H1 (cell line): Measurements from ENCODE around the gene ASMT. TPM values are rescaled to one million over a fixed set of nuclear protein-coding genes. Genes with fewer than 3 reads are reported as not detected.

Experiments used
- CTCF ChIA-PET: fragments of 300-600 bp; sonication (Branson Sonifier 250); formaldehyde crosslinking; loops from one replicate; lab custom pipeline; 2021; ENCODE audit not compliant: partially characterized antibody; lab: Charles Lee
- POLR2A ChIA-PET: fragments of 300-600 bp; sonication (Branson Sonifier 250); formaldehyde crosslinking; loops from one replicate; lab custom pipeline; 2021; ENCODE audit warnings: inconsistent platforms; ENCODE audit not compliant: partially characterized antibody; lab: Charles Lee
- DNase-seq, 2 experiments: peaks; one replicate each; pipeline versions ENCODE4 v3.0.0 to v3.0.0-alpha.2; 2010 to 2022; ENCODE audit warnings: low spot score in 2 of 2, low read depth in 1 of 2, mixed read lengths in 1 of 2
- FAIRE-seq: peaks from 2 replicates; lab custom pipeline; 2011; peaks lifted over from hg19 to GRCh38; lab: Jason Lieb, UNC
- H2AFZ ChIP-seq: 2 replicates; pipeline ENCODE4 v1.8.1; 2012; ENCODE audit warnings: low read length, inconsistent platforms
- H2AK5ac ChIP-seq: 2 replicates; pipeline ENCODE4 v1.6.1; 2013; ENCODE audit warnings: low read depth, low read length
- H2BK120ac ChIP-seq: replicated peaks from 2 replicates; pipeline ENCODE3; 2013; ENCODE audit warnings: low read depth, low read length, inconsistent platforms
- H2BK12ac ChIP-seq: 2 replicates; pipeline ENCODE4 v1.6.1; 2013; ENCODE audit warnings: low read depth, low read length
- H2BK15ac ChIP-seq: 2 replicates; pipeline ENCODE4 v1.6.1; 2013; ENCODE audit warnings: low read length
- H2BK20ac ChIP-seq: 2 replicates; pipeline ENCODE4 v1.6.1; 2013; ENCODE audit warnings: low read length
- H2BK5ac ChIP-seq: 2 replicates; pipeline ENCODE4 v1.6.1; 2013; ENCODE audit warnings: low read depth, low read length
- H3K14ac ChIP-seq: 2 replicates; pipeline ENCODE4 v1.6.1; 2013; ENCODE audit warnings: inconsistent platforms; ENCODE audit not compliant: insufficient read length
- H3K18ac ChIP-seq: 2 replicates; pipeline ENCODE4 v1.6.1; 2013; ENCODE audit warnings: low read length; ENCODE audit errors: extremely low read depth
- H3K23ac ChIP-seq: 2 replicates; pipeline ENCODE4 v1.6.1; 2013; ENCODE audit warnings: inconsistent platforms; ENCODE audit not compliant: insufficient read length
- H3K23me2 ChIP-seq: 2 replicates; pipeline ENCODE4 v1.6.1; 2013; ENCODE audit warnings: low read depth, low read length
- H3K27ac ChIP-seq: 2 replicates; pipeline ENCODE4 v1.6.1; 2011; ENCODE audit warnings: low read depth, low read length, inconsistent platforms
- H3K27me3 ChIP-seq, 4 experiments: replicated peaks in 1 of 4; 1 replicate in 1 of 4; 2 replicates in 3 of 4; pipeline versions ENCODE4 v1.6.1 to v1.8.1; 2011 to 2013; ENCODE audit warnings: low read length in 3 of 4, mild to moderate bottlenecking in 3 of 4, inconsistent platforms in 2 of 4, mixed read lengths in 2 of 4, moderate library complexity in 1 of 4; ENCODE audit not compliant: control insufficient read depth in 3 of 4, insufficient read depth in 3 of 4; ENCODE audit errors: extremely low read depth in 1 of 4
- H3K36me3 ChIP-seq, 4 experiments: 2 replicates each; pipeline versions ENCODE4 v1.6.1 to v1.8.1; 2011 to 2013; ENCODE audit warnings: mild to moderate bottlenecking in 4 of 4, low read length in 3 of 4, moderate library complexity in 2 of 4, control low read depth in 1 of 4, inconsistent platforms in 1 of 4; ENCODE audit not compliant: insufficient read depth in 4 of 4, control insufficient read depth in 2 of 4
- H3K4ac ChIP-seq: replicated peaks from 2 replicates; pipeline ENCODE3; 2013; ENCODE audit warnings: low read length, low read depth, mixed read lengths, inconsistent platforms; ENCODE audit not compliant: insufficient read length
- H3K4me1 ChIP-seq, 4 experiments: replicated peaks in 1 of 4; 1 replicate in 1 of 4; 2 replicates in 3 of 4; pipeline versions ENCODE4 v1.6.1 to v1.8.1; 2011 to 2013; ENCODE audit warnings: low read length in 3 of 4, inconsistent platforms in 2 of 4, mixed read lengths in 1 of 4; ENCODE audit not compliant: insufficient read depth in 4 of 4, control insufficient read depth in 3 of 4
- H3K4me2 ChIP-seq, 2 experiments: 2 replicates each; pipeline versions ENCODE4 v1.6.1 to v1.8.1; 2011 to 2013; ENCODE audit warnings: low read depth in 2 of 2, low read length in 2 of 2, control low read depth in 1 of 2, inconsistent platforms in 1 of 2, mild to moderate bottlenecking in 1 of 2; ENCODE audit not compliant: insufficient read depth in 1 of 2
- H3K4me3 ChIP-seq, 4 experiments: fragments of 200-600, 300-600 bp in 1 of 4; sonication (generic), shearing (Covaris generic), sonication (Bioruptor Twin) in 1 of 4; 2 replicates each; pipeline versions ENCODE4 v1.5.1 to v1.8.1; 2011 to 2016; ENCODE audit warnings: low read length in 4 of 4, low read depth in 3 of 4, control low read depth in 2 of 4, inconsistent platforms in 2 of 4, mild to moderate bottlenecking in 2 of 4, mixed read lengths in 1 of 4, moderate library complexity in 1 of 4; ENCODE audit not compliant: insufficient read depth in 2 of 4; ENCODE audit errors: extremely low read depth in 1 of 4
- H3K56ac ChIP-seq: replicated peaks from 2 replicates; pipeline ENCODE3; 2013; ENCODE audit warnings: low read depth, mild to moderate bottlenecking, mixed read lengths, low read length, inconsistent platforms; ENCODE audit not compliant: insufficient read length
- H3K79me1 ChIP-seq: 2 replicates; pipeline ENCODE4 v1.6.1; 2013; ENCODE audit warnings: low read depth, low read length, control low read depth
- H3K79me2 ChIP-seq, 2 experiments: 2 replicates each; pipeline versions ENCODE4 v1.6.1 to v1.8.1; 2012 to 2013; ENCODE audit warnings: low read length in 2 of 2, mild to moderate bottlenecking in 2 of 2, inconsistent platforms in 1 of 2; ENCODE audit not compliant: insufficient read depth in 2 of 2, control insufficient read depth in 1 of 2
- H3K9ac ChIP-seq, 4 experiments: replicated peaks in 1 of 4; 1 replicate in 1 of 4; 2 replicates in 3 of 4; pipeline versions ENCODE4 v1.6.1 to v1.8.1; 2011 to 2013; ENCODE audit warnings: low read depth in 3 of 4, low read length in 3 of 4, control low read depth in 2 of 4, mild to moderate bottlenecking in 2 of 4, moderate library complexity in 2 of 4, inconsistent platforms in 1 of 4; ENCODE audit errors: extremely low read depth in 1 of 4
- H3K9me3 ChIP-seq, 2 experiments: 2 replicates each; pipeline versions ENCODE4 v1.6.1 to v1.8.1; 2012 to 2013; ENCODE audit warnings: mild to moderate bottlenecking in 2 of 2, moderate library complexity in 2 of 2, control low read depth in 1 of 2, inconsistent platforms in 1 of 2, low read depth in 1 of 2, low read length in 1 of 2, mixed read lengths in 1 of 2; ENCODE audit not compliant: insufficient read depth in 2 of 2
- H4K20me1 ChIP-seq, 2 experiments: replicated peaks in 1 of 2; 2 replicates each; pipeline versions ENCODE3 to v1.8.1; 2011 to 2013; ENCODE audit warnings: inconsistent platforms in 2 of 2, low read length in 2 of 2, mild to moderate bottlenecking in 1 of 2; ENCODE audit not compliant: insufficient read depth in 2 of 2, control insufficient read depth in 1 of 2
- H4K5ac ChIP-seq: 2 replicates; pipeline ENCODE4 v1.6.1; 2013; ENCODE audit warnings: low read length, low read depth, mixed read lengths, inconsistent platforms; ENCODE audit not compliant: insufficient read length
- H4K8ac ChIP-seq: 2 replicates; pipeline ENCODE4 v1.8.0; 2013; ENCODE audit warnings: mild to moderate bottlenecking, moderate library complexity, low read length, inconsistent platforms; ENCODE audit not compliant: insufficient read depth; ENCODE audit errors: extremely low read depth
- H4K91ac ChIP-seq: replicated peaks from 2 replicates; pipeline ENCODE3; 2013; ENCODE audit warnings: low read length, mixed read lengths, inconsistent platforms; ENCODE audit not compliant: insufficient read length
- CBX5 ChIP-seq: fragments of 300-800, 300-1000 bp; sonication (generic); IDR thresholded peaks from 2 replicates; pipeline ENCODE4 v1.7.1; 2016; ENCODE audit warnings: antibody characterized with exemption, low read length, low read depth
- CEBPB ChIP-seq: IDR thresholded peaks from 2 replicates; pipeline ENCODE4 v1.6.1; 2012; ENCODE audit warnings: low read depth, low read length
- EP300 ChIP-seq, 2 experiments: IDR thresholded peaks; 1 replicate in 1 of 2; 2 replicates in 1 of 2; pipeline ENCODE4 v1.6.1; 2011 to 2012; ENCODE audit warnings: low read depth in 2 of 2, low read length in 2 of 2, mild to moderate bottlenecking in 2 of 2, borderline replicate concordance in 1 of 2, inconsistent platforms in 1 of 2, moderate library complexity in 1 of 2
- EZH2 ChIP-seq: fragments of 200-600 bp; sonication (generic); IDR thresholded peaks from 2 replicates; pipeline ENCODE4 v1.7.1; 2012; ENCODE audit warnings: low read depth, mild to moderate bottlenecking, moderate library complexity, low read length, inconsistent platforms; ENCODE audit not compliant: severe bottlenecking
- HDAC6 ChIP-seq: IDR thresholded peaks from one replicate; pipeline ENCODE4 v1.7.1; 2012; ENCODE audit warnings: low read depth, mild to moderate bottlenecking, inconsistent platforms, low read length, moderate library complexity
- JUN ChIP-seq: IDR thresholded peaks from 2 replicates; pipeline ENCODE4 v1.6.1; 2011; ENCODE audit warnings: low read depth, mild to moderate bottlenecking, improper control_type of control experiment, low read length
- NANOG ChIP-seq: IDR thresholded peaks from 2 replicates; pipeline ENCODE4 v1.6.1; 2011; ENCODE audit warnings: low read length, low read depth, mild to moderate bottlenecking, inconsistent platforms; ENCODE audit not compliant: insufficient read depth, poor library complexity, severe bottlenecking
- POLR2A ChIP-seq, 2 experiments: IDR thresholded peaks; 1 replicate in 1 of 2; 2 replicates in 1 of 2; pipeline ENCODE4 v1.6.1; 2011; ENCODE audit warnings: low read depth in 2 of 2, low read length in 2 of 2, mild to moderate bottlenecking in 2 of 2; ENCODE audit errors: control extremely low read depth in 1 of 2
- RXRA ChIP-seq: IDR thresholded peaks from 2 replicates; pipeline ENCODE4 v1.6.1; 2011; ENCODE audit warnings: low read depth, mild to moderate bottlenecking, low read length, moderate library complexity; ENCODE audit not compliant: insufficient read depth
- SP2 ChIP-seq: IDR thresholded peaks from 2 replicates; pipeline ENCODE4 v1.6.1; 2012; ENCODE audit warnings: mild to moderate bottlenecking, low read length, inconsistent platforms
- SRF ChIP-seq: IDR thresholded peaks from 2 replicates; pipeline ENCODE4 v1.6.1; 2011; ENCODE audit warnings: mild to moderate bottlenecking, low read depth, low read length, moderate library complexity
- SUZ12 ChIP-seq: fragments of 200-600 bp; sonication (generic); IDR thresholded peaks from 2 replicates; pipeline ENCODE4 v1.6.1; 2012; ENCODE audit warnings: mild to moderate bottlenecking, inconsistent platforms, low read length, moderate library complexity, mixed read lengths
- YY1 ChIP-seq: IDR thresholded peaks from 2 replicates; pipeline ENCODE4 v1.6.1; 2011; ENCODE audit warnings: low read depth, mild to moderate bottlenecking, low read length
- WGBS, 2 experiments: shearing (Covaris generic) in 1 of 2; methylation state at CpG; one replicate each; pipeline versions ENCODE4 v1.1.6 to v1.1.7; 2013 to 2015; ENCODE audit warnings: low lambda C conversion rate in 2 of 2, mixed read lengths in 2 of 2, inconsistent platforms in 1 of 2, low coverage in 1 of 2, missing lambda C conversion rate in 1 of 2; ENCODE audit not compliant: insufficient replicate concordance in 2 of 2, insufficient coverage in 1 of 2, insufficient read length in 1 of 2; ENCODE audit errors: extremely low coverage in 1 of 2, missing lambda C conversion rate in 1 of 2; 5-methylcytosine and 5-hydroxymethylcytosine counted together
- polyA plus RNA-seq, 7 experiments: library from polyadenylated mRNA; depleted of rRNA in 3 of 7; stranded (reverse) in 5 of 7; unstranded in 2 of 7; fragments of >200 nt in 5 of 7; fragments of 200-250 nt in 2 of 7; gene quantifications; 1 replicate in 5 of 7; 2 replicates in 1 of 7; 4 replicates in 1 of 7; pipeline versions ENCODE4 v1.2.1 to v1.2.3, GENCODE V29; 2011 to 2013; ENCODE audit warnings: missing spikeins in 2 of 7, mixed read lengths in 2 of 7
- total RNA-seq: library from RNA; stranded (reverse); fragmentation: NEBNext Ultra II Directional; extraction: Animal tissue kit (Norgen Biotek cat#: 25700); gene quantifications from 2 replicates; pipeline ENCODE4 v1.2.1, GENCODE V29; 2021

The ASMT gene
- total and polyA plus RNA-seq, 2 of the 8 experiments (the other 6 are each of a cell fraction or from before 2014, with no cell fraction given): 1.5 to 3.1 TPM

DNA sequence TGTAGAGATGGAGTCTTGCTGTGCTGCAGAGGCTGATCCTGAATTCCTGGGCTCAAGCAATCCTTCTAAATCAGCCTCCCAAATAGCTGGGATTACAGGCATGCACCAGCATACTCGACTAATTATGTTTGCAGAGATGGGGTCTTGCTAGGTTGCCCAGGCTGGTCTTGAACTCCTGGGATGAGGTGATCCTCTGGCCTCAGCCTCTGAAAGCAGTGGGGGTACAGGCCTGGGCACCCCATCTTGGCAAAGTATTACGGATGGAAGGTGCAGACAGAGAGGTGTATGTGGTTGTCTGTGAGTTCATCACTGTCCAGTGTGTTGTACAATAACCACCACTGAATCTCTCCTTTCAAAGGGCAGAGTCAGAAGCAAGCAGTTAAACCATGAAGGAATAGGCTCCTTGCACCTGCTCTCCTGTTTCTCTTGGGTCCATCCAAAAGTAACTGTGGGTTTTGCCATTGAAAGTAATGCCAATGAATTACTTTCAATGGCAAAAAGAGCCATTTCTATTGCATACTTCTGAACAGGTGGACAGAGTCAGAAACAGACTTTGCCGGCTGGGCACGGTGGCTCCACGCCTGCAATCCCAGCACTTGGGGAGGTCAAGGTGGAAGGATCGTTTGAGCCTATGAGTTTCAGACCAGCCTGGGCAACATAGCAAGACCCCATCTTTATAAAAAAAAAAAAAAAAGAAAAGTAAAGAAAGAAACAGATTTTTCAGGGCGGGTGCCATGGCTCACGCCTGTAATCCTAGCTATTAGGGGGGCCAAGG is 30.4 kb upstream of the ASMT start:
- no peaks in the 10 kb centered on the region for H3K23me2 ChIP-seq
- H2BK15ac ChIP-seq: no peak overlapping the region
- no peak overlapping the region for H3K4me2 ChIP-seq
- no peaks in the 10 kb centered on the region for H4K20me1 ChIP-seq
- 93% methylated on average over 8 of the region's 8 CpGs; no CpG with 5 or more reads in 1 of the 2 experiments for WGBS, 2 experiments
- no peak overlapping the region; the same call in 1 of the 2 replicates for H2AK5ac ChIP-seq
- peaks cover 0 to 3% (median 0%) of the 10 kb centered on the region in 4 experiments; a peak in 3 of 7 replicates for H3K4me1 ChIP-seq
- no peak overlapping the region for H4K8ac ChIP-seq
- H3K36me3 ChIP-seq: no peaks in the 10 kb centered on the region
- DNase-seq: no peak
- no peak overlapping the region for H3K4me3 ChIP-seq
- H3K27ac ChIP-seq: no peak overlapping the region
- no peak overlapping the region for H3K18ac ChIP-seq
- H4K91ac ChIP-seq: no peak overlapping the region
- H3K23ac ChIP-seq: no peak overlapping the region
- no peak overlapping the region for H2BK5ac ChIP-seq
- H3K79me2 ChIP-seq: no peaks in the 10 kb centered on the region
- H2AFZ ChIP-seq: no peak overlapping the region
- H3K14ac ChIP-seq: no peak overlapping the region
- no peak overlapping the region for H3K4ac ChIP-seq
- no peak for FAIRE-seq
- H3K27me3 ChIP-seq: no peaks in the 10 kb centered on the region
- H4K5ac ChIP-seq: no peak overlapping the region
- H3K9me3 ChIP-seq: peaks cover 0 to 3% of the 10 kb centered on the region in 2 experiments; a peak in 2 of 4 replicates
- no peak overlapping the region for H3K9ac ChIP-seq
- no peaks in the 10 kb centered on the region for H3K79me1 ChIP-seq
- no peak overlapping the region for H3K56ac ChIP-seq
- no peak overlapping the region for H2BK20ac ChIP-seq
- POLR2A ChIA-PET: no interaction called here
- CTCF ChIA-PET: no interaction called here
- no peak overlapping the region for H2BK120ac ChIP-seq
- no peak overlapping the region for H2BK12ac ChIP-seq
- TF ChIP-seq SRF (no peak), HDAC6 (no peak), SP2 (no peak), YY1 (no peak), RXRA (no peak), CEBPB (no peak), EP300 (IDR thresholded peaks at IDR 0.05; ENCODE audit: borderline replicate concordance in 1 of 2, low read depth in 2 of 2, low read length in 2 of 2) (no peak), NANOG (no peak), SUZ12 (no peak), CBX5 (no peak), EZH2 (no peak), POLR2A (IDR thresholded peaks at IDR 0.05; ENCODE audit: control extremely low read depth in 1 of 2, low read depth in 2 of 2, low read length in 2 of 2) (no peak), JUN (no peak)
